Stimulated activated CD4-positive, alpha-beta T cell treated with anti-CD3 and anti-CD28 coated beads, Interleukin-12 subunit alpha, Interleukin-12 subunit beta, amount 100 ng/mL, for 4 hours (primary cell): Measurements from ENCODE around the gene CCDC9B.

Experiments used
- DNase-seq: peaks from one replicate; pipeline ENCODE4 v3.0.0-alpha.2; 2020

CCDC9B gene

DNA sequence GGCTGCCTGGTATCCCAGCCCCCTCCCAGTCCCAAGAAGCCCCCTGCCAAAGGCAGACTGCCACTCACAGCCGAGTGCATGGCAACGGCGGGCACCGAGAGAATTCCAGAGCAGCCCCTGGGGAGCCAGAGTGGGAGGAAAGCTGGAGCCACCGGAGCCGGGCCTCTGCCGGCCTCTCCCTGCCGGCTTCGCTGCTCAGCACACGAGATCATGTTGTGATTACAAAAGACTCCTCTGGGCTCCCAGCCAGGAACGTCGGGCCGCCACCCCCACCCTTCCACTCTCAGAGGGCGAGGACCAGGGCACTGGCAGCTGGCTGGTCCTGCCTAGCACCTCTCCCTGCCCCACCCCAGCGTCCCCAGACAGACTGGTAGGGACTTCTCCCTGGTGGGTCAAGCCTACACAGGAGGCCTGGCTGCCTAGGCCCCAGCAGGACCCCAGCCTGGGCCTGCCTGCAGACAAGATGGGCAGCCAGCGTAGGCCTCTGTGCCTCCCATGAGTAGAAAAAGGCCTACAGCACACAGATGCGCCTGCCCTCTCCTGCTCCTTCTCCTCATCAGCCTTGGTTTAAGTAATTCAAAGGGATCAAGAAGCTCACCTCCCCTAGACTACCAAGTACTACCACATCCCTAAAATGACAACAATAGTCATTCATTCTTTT, at the start of gene CCDC9B:
Gene CCDC9B (minus strand): TSS at position 200 of the 661 bp plus-strand sequence. CDS start 120 bp downstream, at position 80.
- DNase-seq, result no peak

DNA sequence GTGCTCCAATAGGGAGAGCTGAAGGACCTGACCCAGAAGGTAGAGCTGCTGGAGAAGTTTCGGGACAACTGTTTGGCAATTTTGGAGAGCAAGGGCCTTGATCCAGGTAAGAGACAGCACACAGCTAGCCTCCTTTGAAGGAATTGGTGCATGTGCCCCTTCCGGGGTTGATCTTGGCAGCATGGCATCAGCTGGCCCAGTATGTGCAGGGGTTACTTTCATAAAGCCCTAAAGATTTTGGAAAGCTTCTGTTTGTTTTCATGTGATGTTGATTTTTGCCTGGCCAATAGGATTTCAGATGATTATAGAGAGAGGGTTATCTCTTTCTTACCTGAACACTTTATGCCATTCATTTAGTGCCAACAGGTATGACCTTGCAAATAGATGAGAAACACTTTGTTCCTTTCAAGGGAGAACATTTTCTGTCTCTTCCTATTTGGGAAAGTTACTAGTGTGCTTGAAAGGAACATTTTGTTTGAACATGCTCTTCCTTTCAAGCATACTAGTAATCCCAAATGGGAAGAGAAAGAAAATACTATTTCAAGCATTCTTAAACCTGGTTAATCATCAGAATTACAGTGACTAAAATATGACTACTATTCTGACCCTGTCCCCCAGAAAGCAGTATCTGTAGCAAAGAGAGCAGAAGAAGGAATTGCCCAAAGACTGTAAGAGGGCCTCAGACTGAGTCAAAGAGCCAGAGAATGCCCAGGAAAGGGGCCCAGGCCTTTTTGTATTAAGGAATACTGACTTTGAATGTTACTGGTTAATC, 49.3 kb upstream of the CCDC9B start:
- no peak for DNase-seq

DNA sequence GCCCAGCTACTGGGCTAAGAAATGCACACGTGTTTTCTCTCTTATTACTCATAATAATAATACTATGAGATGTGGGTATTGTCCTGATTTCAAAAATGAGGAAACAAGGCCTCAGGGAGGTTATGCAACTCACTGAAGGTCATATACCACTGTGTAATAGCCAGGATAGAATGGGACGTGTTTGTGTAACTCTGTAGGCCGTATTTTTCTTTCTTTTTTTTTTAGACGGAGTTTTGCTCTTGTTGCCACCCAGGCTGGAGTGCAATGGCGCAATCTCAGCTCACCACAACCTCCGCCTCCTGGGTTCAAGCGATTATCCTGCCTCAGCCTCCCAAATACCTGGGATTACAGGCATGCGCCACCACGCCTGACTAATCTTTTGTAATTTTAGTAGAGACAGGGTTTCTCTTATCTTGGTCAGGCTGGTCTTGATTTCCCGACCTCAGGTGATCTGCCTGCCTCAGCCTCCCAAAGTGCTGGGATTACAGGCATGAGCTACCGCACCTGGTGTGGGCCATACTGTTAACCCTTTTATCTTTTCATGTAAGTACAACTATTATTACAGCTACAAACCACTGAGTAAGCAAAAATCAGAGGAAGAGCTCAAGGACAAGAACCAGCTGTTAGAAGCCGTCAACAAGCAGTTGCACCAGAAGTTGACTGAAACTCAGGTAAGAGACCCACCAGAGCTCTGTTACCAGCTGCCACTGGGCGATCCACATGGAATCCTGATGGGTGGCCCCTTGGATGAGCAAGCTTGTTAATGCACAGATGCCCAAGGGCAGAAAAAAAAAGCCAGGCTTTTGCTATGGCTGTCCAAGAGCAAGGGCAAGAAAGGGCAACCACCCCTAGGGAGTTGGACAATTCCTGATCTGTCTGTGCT, 48.4 kb upstream of the CCDC9B start:
- no peak for DNase-seq

DNA sequence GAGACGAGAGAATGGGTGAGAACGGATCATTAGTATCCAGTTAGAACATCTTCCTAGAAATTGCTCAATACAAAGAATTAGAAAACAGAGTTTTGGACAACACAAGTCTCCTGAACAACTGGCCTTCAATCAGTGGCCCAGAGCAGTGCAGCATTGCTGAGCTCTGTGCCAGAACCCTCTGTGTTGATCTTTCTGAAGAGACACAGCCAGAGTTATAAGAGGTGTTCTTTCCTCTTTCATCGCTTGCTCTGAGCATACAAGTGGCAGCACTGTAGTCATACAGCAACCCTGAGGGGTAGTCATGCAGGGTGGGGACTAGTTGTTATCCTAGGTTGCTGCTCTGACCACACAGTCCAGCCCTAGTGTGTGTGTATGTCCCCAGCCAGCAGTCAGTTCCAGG, 45.7 kb upstream of the CCDC9B start:
- DNase-seq, result no peak

DNA sequence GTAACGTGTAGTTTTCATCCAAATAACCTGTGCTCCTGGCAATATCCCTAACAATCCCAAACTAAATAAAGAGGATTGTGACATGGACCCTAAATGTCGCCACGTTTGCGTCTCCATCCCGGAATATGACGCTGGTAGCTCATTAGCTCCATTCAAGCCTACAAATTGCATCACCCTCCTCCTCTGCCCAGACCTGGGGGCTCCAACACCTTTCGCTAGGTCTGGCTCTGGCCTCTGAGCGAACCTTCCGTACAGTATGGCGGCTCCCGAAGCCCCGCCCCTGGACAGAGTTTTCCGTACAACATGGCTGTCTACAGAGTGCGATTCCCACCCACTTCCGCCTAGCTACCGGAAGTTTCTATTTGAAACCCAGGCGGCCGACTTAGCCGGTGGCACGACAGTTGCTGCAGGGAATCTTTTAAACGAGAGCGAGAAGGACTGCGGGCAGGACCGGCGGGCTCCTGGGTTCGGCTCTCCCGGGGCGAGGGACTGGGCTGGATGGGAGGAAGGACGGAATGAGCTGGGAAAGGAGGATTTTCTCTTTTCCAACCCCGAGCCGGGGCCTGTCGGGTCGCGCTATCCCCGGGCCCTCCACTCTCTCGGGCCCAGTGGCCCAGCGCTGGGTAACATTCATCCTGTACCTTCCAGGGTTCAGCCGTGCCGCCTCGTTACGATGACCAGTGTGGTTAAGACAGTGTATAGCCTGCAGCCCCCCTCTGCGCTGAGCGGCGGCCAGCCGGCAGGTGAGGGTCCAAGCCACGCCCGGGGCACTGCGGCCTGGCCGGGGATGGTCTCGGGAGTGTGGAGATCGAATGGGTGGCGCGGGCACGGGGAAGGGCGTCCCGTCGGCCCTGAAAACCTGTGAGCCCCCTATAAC, 42.1 kb upstream of the CCDC9B start, which contains the start of gene KNSTRN:
Gene KNSTRN (plus strand): TSS at position 142 of the 877 bp plus-strand sequence. CDS start 115 bp downstream, at position 257.
- DNase-seq, result peak; percentile 89

DNA sequence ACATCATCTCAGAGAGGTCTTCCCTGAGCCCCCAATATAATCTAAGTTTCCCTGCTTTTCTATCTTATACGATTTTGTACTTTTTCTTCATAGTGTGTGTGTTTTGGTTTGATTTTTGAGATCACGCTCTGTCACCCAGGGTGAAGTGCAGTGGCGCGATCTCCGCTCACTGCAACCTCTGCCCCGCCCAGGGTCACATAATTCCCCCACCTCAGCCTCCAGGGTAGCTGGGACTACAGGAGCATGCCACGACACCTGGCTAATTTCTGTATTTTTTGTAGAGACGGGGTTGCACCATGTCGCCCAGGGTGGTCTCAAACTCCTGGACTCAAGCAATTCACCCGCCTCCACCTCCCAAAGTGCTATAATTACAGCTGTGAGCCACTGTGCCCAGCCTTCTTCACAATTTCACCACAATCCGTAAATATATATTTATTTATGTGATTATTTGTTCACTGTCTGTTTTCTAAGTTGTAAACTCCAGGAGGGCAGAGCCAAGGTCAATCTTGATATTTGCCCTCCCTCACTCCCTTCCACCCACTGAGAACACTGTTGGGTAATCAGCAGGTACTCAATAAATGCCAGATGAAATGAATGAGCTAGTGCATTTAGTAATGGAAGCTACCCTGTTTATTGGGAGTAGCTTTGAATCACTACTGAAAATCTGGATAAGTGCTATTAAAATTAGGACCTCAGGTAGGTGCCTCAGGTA, 41.2 kb upstream of the CCDC9B start:
- DNase-seq, result no peak

DNA sequence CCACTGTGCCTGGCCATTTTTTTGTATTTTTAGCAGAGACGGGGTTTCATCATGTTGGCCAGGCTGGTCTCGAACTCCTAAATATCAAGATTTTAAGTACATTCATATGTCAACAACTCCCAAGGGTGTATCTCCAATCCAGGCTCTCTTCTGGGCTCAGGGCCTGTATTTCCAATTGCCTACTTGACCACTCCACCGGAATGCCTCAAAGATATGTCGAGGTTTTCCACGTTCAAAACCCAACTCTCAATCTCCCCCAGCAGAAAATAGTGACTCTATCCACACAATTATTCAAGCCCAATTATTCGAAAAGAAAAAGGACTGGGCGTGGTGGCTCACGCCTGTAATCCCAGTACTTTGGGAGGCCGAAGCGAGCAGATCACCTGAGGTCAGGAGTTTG, 39.9 kb upstream of the CCDC9B start:
- DNase-seq, result no peak

DNA sequence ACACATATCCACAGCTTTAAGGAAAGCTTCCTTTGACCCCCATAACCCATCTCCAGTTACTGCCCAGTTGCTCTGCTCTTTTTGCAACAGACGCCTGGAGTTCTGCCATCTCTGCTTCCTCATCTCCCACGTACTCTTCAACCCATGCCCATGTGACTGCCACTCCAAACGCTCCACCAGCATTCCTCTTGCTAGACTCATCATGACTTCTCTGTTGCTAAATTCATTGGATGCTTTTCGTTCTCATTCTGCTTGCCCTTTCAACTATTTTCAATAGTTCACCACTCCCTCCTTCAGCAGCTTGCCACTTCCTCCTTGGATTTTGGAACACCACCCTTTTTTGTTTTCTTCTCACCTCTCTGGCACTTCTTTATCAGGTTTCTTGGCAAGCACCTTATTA, 39.1 kb upstream of the CCDC9B start:
- DNase-seq, result no peak

DNA sequence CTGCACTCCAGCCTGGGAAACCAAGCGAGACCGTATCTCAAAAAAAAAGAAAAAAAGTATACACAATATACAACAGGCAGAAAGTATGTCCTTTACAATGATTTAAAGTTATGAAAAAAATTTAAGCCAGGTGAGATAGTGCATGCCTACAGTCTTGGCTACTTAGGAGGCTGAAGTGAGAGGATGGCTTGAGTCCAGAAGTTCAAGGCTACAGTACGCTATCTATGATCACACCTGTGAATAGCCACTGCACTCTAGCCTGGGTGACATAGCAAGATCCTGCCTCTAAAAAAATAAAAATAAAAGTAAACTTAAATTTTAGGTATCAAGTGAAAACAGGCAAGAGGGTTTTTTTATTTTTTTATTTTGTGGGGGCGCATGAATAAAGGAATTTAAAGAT, 38.6 kb upstream of the CCDC9B start:
- DNase-seq, result no peak

DNA sequence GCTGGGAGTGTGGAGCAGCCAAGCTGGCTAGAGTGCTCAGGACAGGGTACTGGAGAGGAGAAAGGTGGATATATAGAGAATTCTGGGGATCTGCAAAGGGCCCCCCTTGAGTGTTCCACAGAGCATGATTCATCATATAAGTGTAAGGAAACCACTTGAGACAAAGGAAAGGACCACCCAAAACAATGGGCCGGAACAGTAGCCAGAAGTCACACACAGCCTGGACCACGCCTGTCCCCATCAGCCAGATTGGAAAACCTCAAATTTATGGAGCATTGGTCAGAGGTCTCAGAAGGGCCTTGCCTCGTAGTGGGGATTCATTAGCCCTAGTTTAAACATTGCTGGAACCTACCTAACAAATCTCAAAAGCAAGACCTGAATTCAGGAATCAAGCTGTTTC, 36.9 kb upstream of the CCDC9B start:
- no peak for DNase-seq

DNA sequence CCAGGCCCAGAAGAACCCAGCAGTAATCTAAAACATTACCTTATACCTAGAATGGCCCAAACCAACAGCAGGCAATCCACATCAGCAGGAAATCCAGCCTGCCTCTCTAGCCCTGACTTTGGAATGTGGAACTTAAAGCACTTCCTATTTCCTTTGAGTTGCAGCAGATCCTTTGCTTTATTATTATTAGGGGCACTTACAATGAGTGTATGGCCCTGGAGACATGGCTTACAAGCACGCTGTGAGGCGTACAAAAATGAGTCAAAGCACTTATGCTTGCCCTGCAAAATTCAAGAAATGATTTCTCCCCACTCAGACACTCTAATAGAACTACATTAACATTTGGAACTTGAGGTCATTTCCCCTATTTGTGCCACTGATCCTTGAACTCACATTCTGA, 32.2 kb upstream of the CCDC9B start:
- DNase-seq, result no peak

DNA sequence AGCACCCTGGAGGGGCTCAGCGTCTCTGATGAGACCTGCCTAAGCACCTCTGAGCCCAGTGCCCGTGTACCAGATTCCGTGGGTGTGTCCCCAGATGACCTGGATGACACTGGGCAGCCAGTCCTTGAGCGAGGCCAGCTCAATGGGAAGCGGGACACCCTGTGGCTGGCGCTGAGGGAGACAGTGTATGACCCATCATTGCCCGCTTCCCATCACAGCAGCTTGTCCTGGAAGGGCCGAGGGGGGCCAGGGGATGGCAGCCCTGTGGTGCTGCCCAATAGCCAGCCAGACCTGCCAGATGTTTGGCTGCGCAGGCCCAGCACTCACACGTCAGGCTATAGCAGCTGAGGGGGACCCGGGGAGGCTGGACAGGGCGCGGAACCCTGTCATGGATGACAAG, 29.2 kb upstream of the CCDC9B start:
- no peak for DNase-seq

DNA sequence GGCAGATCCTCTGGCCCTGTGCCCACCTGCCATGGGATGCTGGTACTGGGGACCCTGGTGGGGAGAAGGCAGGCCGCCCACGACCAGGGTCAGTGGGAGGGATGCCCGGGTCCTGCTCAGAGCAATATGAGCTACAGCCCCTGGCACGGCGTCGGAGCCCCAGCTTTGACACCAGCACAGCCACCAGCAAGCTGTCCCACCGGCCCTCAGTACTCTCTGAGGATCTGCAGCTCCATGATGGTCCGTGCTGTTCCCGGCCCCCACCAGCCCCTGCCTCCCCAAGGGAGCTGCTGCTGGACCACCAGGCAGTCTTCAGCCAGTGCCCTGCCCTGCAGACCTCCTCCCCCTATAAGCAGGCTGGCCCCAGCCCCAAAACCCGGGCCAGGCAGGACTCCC, 28.7 kb upstream of the CCDC9B start:
- DNase-seq, result no peak

DNA sequence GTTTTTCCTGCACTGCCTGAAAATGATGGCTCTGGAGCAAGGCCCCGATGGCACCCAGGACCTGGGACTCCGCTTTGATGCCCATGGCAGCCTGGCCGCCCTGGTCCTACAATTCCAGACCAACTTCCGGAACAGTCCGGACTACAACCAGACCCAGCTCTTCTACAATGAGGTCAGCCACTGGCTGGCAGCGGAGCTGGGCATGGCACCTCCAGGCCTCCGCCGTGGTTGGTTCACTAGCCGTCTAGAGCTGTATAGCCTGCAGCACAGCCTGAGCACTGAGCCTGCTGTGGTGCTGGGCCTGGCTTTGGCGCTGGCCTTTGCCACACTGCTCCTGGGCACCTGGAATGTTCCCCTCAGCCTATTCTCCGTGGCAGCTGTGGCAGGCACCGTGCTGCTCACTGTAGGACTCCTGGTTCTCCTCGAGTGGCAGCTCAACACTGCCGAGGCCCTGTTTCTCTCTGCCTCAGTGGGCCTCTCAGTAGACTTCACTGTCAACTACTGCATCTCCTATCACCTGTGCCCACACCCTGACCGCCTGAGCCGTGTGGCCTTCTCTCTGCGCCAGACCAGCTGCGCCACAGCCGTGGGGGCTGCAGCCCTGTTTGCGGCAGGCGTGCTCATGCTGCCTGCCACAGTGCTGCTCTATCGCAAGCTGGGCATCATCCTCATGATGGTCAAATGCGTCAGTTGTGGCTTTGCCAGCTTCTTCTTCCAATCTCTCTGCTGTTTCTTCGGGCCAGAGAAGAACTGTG, 28.2 kb upstream of the CCDC9B start:
- DNase-seq, result no peak

DNA sequence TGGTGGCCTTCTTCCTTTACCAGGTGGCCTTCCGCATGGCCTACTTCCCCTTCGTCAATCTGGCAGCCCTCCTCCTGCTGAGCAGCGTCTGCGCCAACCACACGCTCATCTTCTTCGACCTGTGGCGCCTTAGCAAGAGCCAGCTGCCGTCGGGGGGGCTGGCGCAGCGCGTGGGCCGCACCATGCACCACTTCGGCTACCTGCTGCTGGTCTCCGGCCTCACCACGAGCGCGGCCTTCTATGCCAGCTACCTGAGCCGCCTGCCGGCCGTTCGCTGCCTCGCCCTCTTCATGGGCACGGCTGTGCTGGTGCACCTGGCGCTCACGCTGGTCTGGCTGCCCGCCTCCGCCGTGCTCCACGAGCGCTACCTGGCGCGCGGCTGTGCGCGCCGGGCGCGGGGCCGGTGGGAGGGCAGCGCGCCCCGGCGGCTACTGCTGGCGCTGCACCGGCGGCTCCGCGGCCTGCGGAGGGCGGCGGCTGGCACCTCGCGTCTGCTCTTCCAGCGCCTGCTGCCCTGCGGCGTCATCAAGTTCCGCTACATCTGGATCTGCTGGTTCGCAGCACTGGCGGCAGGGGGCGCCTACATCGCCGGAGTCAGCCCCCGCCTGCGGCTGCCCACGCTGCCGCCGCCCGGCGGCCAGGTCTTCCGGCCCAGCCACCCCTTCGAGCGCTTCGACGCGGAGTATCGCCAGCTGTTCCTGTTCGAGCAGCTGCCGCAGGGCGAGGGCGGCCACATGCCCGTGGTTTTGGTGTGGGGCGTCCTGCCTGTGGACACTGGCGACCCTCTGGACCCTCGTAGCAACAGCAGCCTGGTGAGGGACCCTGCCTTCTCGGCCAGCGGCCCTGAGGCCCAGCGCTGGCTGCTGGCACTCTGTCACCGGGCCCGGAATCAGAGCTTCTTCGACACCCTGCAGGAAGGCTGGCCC, 27.2 kb upstream of the CCDC9B start:
- DNase-seq, result peak; percentile 80

DNA sequence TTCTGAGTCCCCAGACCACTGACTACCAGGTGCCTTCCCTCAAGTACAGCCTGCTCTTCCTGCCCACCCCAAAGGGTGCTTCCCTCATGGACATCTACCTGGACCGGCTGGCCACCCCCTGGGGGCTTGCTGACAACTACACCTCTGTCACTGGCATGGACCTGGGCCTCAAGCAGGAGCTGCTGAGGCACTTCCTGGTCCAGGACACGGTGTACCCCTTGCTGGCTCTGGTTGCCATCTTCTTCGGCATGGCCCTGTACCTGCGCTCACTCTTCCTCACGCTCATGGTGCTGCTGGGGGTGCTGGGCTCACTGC, 26.6 kb upstream of the CCDC9B start:
- DNase-seq, result no peak

DNA sequence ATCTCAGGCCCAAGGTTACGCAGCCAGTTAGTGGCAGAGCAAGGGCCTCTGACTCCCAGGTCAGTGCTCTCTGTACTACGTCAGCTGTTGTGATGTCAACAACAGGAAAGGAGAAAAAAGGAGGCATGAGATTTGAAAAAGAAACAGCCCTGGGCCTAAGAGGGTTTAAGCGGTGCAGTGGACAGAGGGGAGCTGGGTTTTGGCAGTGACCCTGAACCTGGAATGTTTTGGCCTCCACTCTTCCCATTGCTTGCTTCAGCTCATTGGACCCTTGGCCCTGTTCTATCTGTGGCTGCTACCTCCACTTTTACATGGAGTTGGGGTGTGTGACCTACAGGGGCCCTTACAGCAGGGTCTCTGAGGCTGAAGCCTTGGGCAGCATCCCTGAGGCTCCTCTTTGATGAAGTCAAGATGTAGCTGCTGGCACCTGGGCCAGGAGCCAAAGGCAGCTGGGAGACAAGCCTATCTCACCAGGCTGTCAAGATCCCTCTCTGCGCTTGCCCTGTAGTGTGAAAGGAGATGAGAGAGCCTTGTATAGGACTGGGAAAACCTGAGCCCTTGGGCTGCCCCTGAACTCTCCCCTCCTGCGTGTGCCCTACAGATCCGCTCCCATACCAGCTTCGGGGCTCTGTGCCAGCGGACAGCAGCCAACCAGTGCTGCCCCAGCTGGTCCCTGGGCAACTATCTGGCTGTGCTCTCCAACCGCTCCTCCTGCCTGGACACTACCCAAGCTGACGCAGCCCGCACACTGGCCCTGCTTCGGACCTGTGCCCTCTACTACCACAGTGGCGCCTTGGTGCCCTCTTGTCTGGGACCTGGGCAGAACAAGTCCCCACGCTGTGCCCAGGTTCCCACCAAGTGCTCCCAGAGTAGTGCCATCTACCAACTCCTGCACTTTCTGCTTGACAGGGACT, 26.0 kb upstream of the CCDC9B start:
- DNase-seq, result no peak

DNA sequence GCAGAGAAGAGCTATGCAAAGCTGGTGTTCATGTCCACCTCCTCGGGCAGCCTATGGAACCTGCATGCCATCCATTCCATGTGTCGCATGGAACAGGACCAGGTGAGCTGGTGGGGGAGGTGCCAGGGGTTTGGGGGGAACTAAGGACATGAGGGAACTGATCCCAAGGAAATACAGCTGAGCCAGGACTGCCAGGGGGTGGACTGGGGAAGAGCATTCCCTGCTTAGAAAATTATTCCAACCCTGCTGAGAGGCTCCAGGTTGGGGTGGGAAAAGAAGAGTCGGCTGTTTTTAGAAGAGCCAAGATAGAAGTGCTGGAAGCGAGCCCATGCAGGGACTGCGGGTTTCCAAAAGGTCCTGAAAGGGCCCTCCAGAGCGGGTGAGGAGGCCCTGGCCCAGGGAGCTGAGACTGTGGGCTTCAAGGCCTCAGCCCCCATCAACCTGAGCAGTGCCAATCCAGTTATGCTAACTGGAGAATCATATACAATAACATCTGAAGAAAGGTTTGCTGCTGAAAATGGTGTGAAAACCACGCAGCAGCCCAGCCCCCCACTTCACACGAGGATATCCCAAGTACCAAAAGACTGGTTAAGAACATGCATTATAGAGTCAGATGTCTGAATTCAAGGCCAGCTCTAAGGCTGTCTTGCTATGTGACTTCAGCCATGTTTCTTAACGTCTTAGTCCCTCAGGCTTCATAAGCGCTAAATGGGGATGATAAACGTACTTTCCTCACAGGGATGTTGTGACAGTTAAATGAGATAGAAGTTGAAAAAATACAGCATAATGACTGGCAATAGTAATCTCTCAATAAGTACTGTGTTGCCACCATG, 25.1 kb upstream of the CCDC9B start:
- DNase-seq, result no peak
